A549 (cell line): ENCODE measurements around the gene BCAS4. TPM values are rescaled to one million over a fixed set of nuclear protein-coding genes. Genes with fewer than 3 reads are reported as not detected.

Experiments
- BHLHE40 ChIP-seq: IDR thresholded peaks from 2 replicates; pipeline ENCODE4 v1.6.1; 2012; ENCODE audit warnings: low read depth, low read length, inconsistent platforms
- CHD2 ChIP-seq: fragments of 150-350 bp; IDR thresholded peaks from 2 replicates; pipeline ENCODE4 v1.6.1; 2014; ENCODE audit warnings: low read length; ENCODE audit not compliant: partially characterized antibody
- EHF ChIP-seq: fragments of 250-450 bp; sonication (Bioruptor Pico); IDR thresholded peaks from 2 replicates; pipeline ENCODE4 v1.5.0; 2020; ENCODE audit warnings: mild to moderate bottlenecking
- FOSB ChIP-seq: fragments of 250-450 bp; sonication (Bioruptor Pico); IDR thresholded peaks from 2 replicates; pipeline ENCODE4 v1.5.0; 2020; ENCODE audit warnings: mild to moderate bottlenecking, moderate library complexity
- FOSL2 ChIP-seq, 2 experiments: fragments of 450-650 bp in 1 of 2; fragments of >200 bp in 1 of 2; sonication (Bioruptor Twin) in 1 of 2; formaldehyde crosslinking; IDR thresholded peaks; 2 replicates each; pipeline versions ENCODE4 v1.5.0 to v1.6.1; 2016 to 2020; ENCODE audit warnings: mild to moderate bottlenecking in 1 of 2, moderate library complexity in 1 of 2
- FOXS1 ChIP-seq: fragments of 250-450 bp; sonication (Bioruptor Pico); IDR thresholded peaks from 2 replicates; pipeline ENCODE4 v1.5.0; 2020; ENCODE audit warnings: mild to moderate bottlenecking, moderate library complexity
- HOXA7 ChIP-seq: fragments of 250-450 bp; sonication (Bioruptor Pico); IDR thresholded peaks from 2 replicates; pipeline ENCODE4 v1.5.0; 2020; ENCODE audit warnings: mild to moderate bottlenecking, moderate library complexity
- HOXB5 ChIP-seq: fragments of 250-450 bp; sonication (Bioruptor Pico); IDR thresholded peaks from 2 replicates; pipeline ENCODE4 v1.5.0; 2020; ENCODE audit warnings: mild to moderate bottlenecking, moderate library complexity
- MAFK ChIP-seq: fragments of 450-650 bp; IDR thresholded peaks from 2 replicates; pipeline ENCODE4 v1.6.1; 2014; ENCODE audit not compliant: partially characterized antibody
- MYC ChIP-seq: IDR thresholded peaks from 2 replicates; pipeline ENCODE4 v1.6.1; 2012; ENCODE audit warnings: mild to moderate bottlenecking, inconsistent platforms, low read length, improper control_type of control experiment, borderline replicate concordance
- POLR2AphosphoS2 ChIP-seq: conservative IDR thresholded peaks from 2 replicates; pipeline ENCODE4 v1.6.1; 2012; ENCODE audit warnings: low read length, improper control_type of control experiment, inconsistent platforms
- RARB ChIP-seq: fragments of 250-450 bp; sonication (Bioruptor Pico); IDR thresholded peaks from 2 replicates; pipeline ENCODE4 v1.8.0; 2021; ENCODE audit warnings: mild to moderate bottlenecking, moderate library complexity
- RFX5 ChIP-seq: fragments of 450-650 bp; IDR thresholded peaks from 2 replicates; pipeline ENCODE4 v1.7.1; 2014; ENCODE audit warnings: antibody characterized with exemption, mild to moderate bottlenecking, moderate library complexity
- TFCP2L1 ChIP-seq: fragments of 250-450 bp; sonication (Bioruptor Pico); IDR thresholded peaks from 2 replicates; pipeline ENCODE4 v1.5.0; 2021; ENCODE audit warnings: mild to moderate bottlenecking
- ZSCAN20 ChIP-seq: fragments of 250-450 bp; sonication (Bioruptor Pico); IDR thresholded peaks from 2 replicates; pipeline ENCODE4 v1.8.0; 2022; ENCODE audit warnings: mild to moderate bottlenecking, moderate library complexity
- polyA plus RNA-seq, 4 experiments: library from polyadenylated mRNA; depleted of rRNA in 3 of 4; stranded (reverse); fragments of >200 nt; fragmentation: RNase III in 1 of 4; extraction: RNeasy Plus Mini Kit Qiagen cat#74134 plus additional on column Dnase treatment in 1 of 4; gene quantifications; 2 replicates in 3 of 4; 3 replicates in 1 of 4; pipeline ENCODE4 v1.2.3, GENCODE V29; 2011 to 2017
- TF ChIP-seq, protein P1 (sequence below): IDR thresholded peaks from 2 replicates; pipeline ENCODE4 v1.6.1; 2012; ENCODE audit warnings: low read depth, borderline replicate concordance
- TF ChIP-seq, protein P2 (sequence below): fragments of 250-450 bp; sonication (Bioruptor Pico); IDR thresholded peaks from 2 replicates; pipeline ENCODE4 v1.5.0; 2020; ENCODE audit warnings: low read depth, mild to moderate bottlenecking, moderate library complexity
- TF ChIP-seq, protein P3 (sequence below): fragments of 250-450 bp; sonication (Bioruptor Pico); IDR thresholded peaks from 2 replicates; pipeline ENCODE4 v1.5.0; 2021; ENCODE audit warnings: mild to moderate bottlenecking, moderate library complexity, borderline replicate concordance
- TF ChIP-seq, protein P4 (sequence below): IDR thresholded peaks from 2 replicates; pipeline ENCODE4 v1.6.1; 2012
- TF ChIP-seq, protein P5 (sequence below): fragments of >200 bp; sonication (Bioruptor Twin); formaldehyde crosslinking; IDR thresholded peaks from 2 replicates; pipeline ENCODE4 v1.6.1; 2016
- TF ChIP-seq, protein P6 (sequence below): fragments of 200-600 bp; sonication (generic); IDR thresholded peaks from 2 replicates; pipeline ENCODE4 v1.6.1; 2016; ENCODE audit warnings: antibody characterized with exemption, mild to moderate bottlenecking, moderate library complexity

Gene BCAS4
- polyA plus RNA-seq, 2 of the 4 experiments (the other 2 are of a cell fraction): 16.9 to 48.4 TPM

DNA sequence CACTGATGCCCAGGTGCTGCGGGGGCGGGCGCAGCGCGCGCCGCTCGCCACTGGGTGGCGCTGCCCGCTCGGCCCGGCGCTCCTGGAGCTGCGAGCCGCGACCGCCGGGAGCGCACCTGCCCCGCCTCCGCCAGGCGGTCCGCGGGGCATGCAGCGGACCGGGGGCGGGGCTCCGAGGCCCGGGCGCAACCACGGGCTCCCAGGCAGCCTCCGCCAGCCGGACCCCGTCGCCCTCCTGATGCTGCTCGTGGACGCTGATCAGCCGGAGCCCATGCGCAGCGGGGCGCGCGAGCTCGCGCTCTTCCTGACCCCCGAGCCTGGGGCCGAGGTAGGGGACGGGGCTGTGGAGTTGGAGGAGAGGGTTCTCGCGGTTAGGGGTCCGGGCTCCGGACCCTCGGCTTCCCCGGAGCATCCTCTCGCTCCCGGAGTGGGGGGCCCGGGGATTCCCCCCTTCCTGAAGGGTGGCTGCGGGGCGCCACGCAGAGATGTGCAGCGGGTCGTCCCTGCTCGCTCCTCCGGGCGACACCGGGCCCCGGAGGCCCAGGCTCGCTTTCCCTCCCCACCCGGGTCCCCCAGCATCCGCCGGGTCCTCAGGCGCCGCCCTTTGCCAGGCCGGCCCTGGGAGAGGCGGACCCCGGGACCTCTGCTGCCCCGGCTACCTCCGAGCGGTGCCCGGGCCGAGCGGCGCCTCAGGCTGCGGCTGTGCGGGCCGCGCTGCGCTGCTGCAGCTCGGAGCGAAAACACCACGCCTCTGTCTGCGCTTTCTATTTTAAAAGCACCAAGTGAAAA, at the start of gene BCAS4 (continued):
- TF ChIP-seq, protein P1, sequence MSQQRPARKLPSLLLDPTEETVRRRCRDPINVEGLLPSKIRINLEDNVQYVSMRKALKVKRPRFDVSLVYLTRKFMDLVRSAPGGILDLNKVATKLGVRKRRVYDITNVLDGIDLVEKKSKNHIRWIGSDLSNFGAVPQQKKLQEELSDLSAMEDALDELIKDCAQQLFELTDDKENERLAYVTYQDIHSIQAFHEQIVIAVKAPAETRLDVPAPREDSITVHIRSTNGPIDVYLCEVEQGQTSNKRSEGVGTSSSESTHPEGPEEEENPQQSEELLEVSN: no peak
- TF ChIP-seq FOSL2 (IDR thresholded peaks at IDR 0.05) (no peak), FOSL2 (CRISPR knock-in tag; IDR thresholded peaks at IDR 0.05) (no peak), MAFK (no peak), HOXA7 (CRISPR knock-in tag) (no peak), POLR2AphosphoS2 (no peak), ZSCAN20 (no peak), TFCP2L1 (CRISPR knock-in tag) (no peak), RARB (CRISPR knock-in tag) (no peak), MYC (peak; percentile 46; the same call in 1 of the 2 replicates), RFX5 (peak; percentile 50; the same call in 1 of the 2 replicates), HOXB5 (CRISPR knock-in tag) (0 out of 2 replicates have a peak, but pooled peaks have one; percentile 44), CHD2 (no peak), FOXS1 (CRISPR knock-in tag) (no peak), EHF (no peak), BHLHE40 (no peak), FOSB (CRISPR knock-in tag) (no peak)
- TF ChIP-seq, protein P2, sequence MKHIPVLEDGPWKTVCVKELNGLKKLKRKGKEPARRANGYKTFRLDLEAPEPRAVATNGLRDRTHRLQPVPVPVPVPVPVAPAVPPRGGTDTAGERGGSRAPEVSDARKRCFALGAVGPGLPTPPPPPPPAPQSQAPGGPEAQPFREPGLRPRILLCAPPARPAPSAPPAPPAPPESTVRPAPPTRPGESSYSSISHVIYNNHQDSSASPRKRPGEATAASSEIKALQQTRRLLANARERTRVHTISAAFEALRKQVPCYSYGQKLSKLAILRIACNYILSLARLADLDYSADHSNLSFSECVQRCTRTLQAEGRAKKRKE (CRISPR knock-in tag): 0 out of 2 replicates have a peak, but pooled peaks have one; percentile 27
- TF ChIP-seq, protein P3, sequence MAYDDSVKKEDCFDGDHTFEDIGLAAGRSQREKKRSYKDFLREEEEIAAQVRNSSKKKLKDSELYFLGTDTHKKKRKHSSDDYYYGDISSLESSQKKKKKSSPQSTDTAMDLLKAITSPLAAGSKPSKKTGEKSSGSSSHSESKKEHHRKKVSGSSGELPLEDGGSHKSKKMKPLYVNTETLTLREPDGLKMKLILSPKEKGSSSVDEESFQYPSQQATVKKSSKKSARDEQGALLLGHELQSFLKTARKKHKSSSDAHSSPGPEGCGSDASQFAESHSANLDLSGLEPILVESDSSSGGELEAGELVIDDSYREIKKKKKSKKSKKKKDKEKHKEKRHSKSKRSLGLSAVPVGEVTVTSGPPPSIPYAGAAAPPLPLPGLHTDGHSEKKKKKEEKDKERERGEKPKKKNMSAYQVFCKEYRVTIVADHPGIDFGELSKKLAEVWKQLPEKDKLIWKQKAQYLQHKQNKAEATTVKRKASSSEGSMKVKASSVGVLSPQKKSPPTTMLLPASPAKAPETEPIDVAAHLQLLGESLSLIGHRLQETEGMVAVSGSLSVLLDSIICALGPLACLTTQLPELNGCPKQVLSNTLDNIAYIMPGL: no peak
- TF ChIP-seq, protein P4, sequence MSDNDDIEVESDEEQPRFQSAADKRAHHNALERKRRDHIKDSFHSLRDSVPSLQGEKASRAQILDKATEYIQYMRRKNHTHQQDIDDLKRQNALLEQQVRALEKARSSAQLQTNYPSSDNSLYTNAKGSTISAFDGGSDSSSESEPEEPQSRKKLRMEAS: no peak; the same call in 1 of the 2 replicates
- TF ChIP-seq, protein P5, sequence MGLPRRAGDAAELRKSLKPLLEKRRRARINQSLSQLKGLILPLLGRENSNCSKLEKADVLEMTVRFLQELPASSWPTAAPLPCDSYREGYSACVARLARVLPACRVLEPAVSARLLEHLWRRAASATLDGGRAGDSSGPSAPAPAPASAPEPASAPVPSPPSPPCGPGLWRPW: no peak
- TF ChIP-seq, protein P6, sequence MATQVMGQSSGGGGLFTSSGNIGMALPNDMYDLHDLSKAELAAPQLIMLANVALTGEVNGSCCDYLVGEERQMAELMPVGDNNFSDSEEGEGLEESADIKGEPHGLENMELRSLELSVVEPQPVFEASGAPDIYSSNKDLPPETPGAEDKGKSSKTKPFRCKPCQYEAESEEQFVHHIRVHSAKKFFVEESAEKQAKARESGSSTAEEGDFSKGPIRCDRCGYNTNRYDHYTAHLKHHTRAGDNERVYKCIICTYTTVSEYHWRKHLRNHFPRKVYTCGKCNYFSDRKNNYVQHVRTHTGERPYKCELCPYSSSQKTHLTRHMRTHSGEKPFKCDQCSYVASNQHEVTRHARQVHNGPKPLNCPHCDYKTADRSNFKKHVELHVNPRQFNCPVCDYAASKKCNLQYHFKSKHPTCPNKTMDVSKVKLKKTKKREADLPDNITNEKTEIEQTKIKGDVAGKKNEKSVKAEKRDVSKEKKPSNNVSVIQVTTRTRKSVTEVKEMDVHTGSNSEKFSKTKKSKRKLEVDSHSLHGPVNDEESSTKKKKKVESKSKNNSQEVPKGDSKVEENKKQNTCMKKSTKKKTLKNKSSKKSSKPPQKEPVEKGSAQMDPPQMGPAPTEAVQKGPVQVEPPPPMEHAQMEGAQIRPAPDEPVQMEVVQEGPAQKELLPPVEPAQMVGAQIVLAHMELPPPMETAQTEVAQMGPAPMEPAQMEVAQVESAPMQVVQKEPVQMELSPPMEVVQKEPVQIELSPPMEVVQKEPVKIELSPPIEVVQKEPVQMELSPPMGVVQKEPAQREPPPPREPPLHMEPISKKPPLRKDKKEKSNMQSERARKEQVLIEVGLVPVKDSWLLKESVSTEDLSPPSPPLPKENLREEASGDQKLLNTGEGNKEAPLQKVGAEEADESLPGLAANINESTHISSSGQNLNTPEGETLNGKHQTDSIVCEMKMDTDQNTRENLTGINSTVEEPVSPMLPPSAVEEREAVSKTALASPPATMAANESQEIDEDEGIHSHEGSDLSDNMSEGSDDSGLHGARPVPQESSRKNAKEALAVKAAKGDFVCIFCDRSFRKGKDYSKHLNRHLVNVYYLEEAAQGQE: no peak
